Mesendoderm (in vitro differentiated cells): ENCODE measurements around the gene MRLN.

Source experiments
- DNase-seq: peaks from one replicate; pipeline ENCODE4 v3.0.0; 2013
- H2AK5ac ChIP-seq: 2 replicates; pipeline ENCODE4 v1.6.1; 2013; ENCODE audit warnings: low read length, inconsistent platforms
- H2BK120ac ChIP-seq: 2 replicates; pipeline ENCODE4 v1.6.1; 2013; ENCODE audit warnings: low read depth, mild to moderate bottlenecking, low read length, moderate library complexity, mixed read lengths
- H2BK15ac ChIP-seq: replicated peaks from 2 replicates; pipeline ENCODE4 v1.6.1; 2013; ENCODE audit warnings: low read depth, mild to moderate bottlenecking, moderate library complexity
- H2BK5ac ChIP-seq: 2 replicates; pipeline ENCODE4 v1.6.1; 2013; ENCODE audit warnings: low read length, inconsistent platforms
- H3K18ac ChIP-seq: 2 replicates; pipeline ENCODE4 v1.6.1; 2013; ENCODE audit warnings: mild to moderate bottlenecking, low read length, mixed read lengths
- H3K23ac ChIP-seq: one replicate; pipeline ENCODE4 v1.6.1; 2013; ENCODE audit warnings: low read length
- H3K27ac ChIP-seq: 2 replicates; pipeline ENCODE4 v1.5.1; 2013; ENCODE audit warnings: low read depth, mild to moderate bottlenecking, inconsistent platforms, low read length, moderate library complexity
- H3K27me3 ChIP-seq: 2 replicates; pipeline ENCODE4 v1.6.1; 2013; ENCODE audit warnings: low read length, control low read depth, mild to moderate bottlenecking, inconsistent platforms; ENCODE audit not compliant: insufficient read depth, poor library complexity
- H3K36me3 ChIP-seq: 2 replicates; pipeline ENCODE4 v1.6.1; 2013; ENCODE audit warnings: low read length, inconsistent platforms; ENCODE audit not compliant: control insufficient read depth, insufficient read depth
- H3K4ac ChIP-seq: one replicate; pipeline ENCODE4 v1.6.1; 2013; ENCODE audit warnings: low read depth, mild to moderate bottlenecking, low read length, moderate library complexity
- H3K4me1 ChIP-seq: 2 replicates; pipeline ENCODE4 v1.6.1; 2013; ENCODE audit warnings: low read depth, low read length, inconsistent platforms; ENCODE audit not compliant: control insufficient read depth
- H3K4me2 ChIP-seq: 2 replicates; pipeline ENCODE4 v1.6.1; 2013; ENCODE audit warnings: low read length
- H3K4me3 ChIP-seq: 2 replicates; pipeline ENCODE4 v1.5.1; 2013; ENCODE audit warnings: mild to moderate bottlenecking, low read length
- H3K56ac ChIP-seq: one replicate; pipeline ENCODE4 v1.6.1; 2013; ENCODE audit warnings: low read length
- H3K79me1 ChIP-seq: 2 replicates; pipeline ENCODE4 v1.6.1; 2013; ENCODE audit warnings: low read length, inconsistent platforms
- H3K79me2 ChIP-seq: 2 replicates; pipeline ENCODE4 v1.6.1; 2013; ENCODE audit warnings: mild to moderate bottlenecking, low read length; ENCODE audit not compliant: control insufficient read depth, insufficient read depth
- H3K9ac ChIP-seq: 2 replicates; pipeline ENCODE4 v1.6.1; 2013; ENCODE audit warnings: low read length, inconsistent platforms
- H4K5ac ChIP-seq: one replicate; pipeline ENCODE4 v1.6.1; 2013; ENCODE audit warnings: low read length
- H4K8ac ChIP-seq: one replicate; pipeline ENCODE4 v1.6.1; 2013; ENCODE audit warnings: low read depth, mild to moderate bottlenecking, control low read depth, low read length, moderate library complexity
- WGBS: extraction: QIAGEN DNeasy Blood & Tissue Kit; methylation state at CpG from one replicate; pipeline ENCODE4 v1.1.7; 2013; ENCODE audit warnings: low lambda C conversion rate, missing lambda C conversion rate; ENCODE audit not compliant: insufficient coverage; ENCODE audit errors: extremely low coverage; 5-methylcytosine and 5-hydroxymethylcytosine counted together

The MRLN gene

DNA sequence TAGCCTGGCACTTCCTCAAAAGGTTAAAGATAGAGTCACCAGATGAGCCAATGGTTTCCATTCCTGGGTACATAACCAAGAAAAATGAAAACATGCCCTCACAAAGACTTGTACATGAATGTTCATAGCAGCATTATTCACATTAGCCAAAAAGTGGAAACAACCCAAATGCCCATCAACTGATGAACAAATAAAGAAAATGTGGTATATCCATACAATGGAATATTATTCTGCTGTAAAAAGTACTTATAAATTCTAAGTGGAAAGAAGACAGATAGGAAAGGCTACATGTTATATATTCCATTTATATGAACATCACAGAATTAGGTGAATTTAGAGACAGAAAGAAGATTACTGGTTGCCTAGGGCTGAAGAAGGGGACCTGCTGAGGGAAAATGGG lies 32.9 kb downstream of the MRLN start:
- H4K8ac ChIP-seq: no peak overlapping the region
- H2AK5ac ChIP-seq: no peak overlapping the region
- H3K27me3 ChIP-seq: no peaks in the 10 kb centered on the region
- H3K27ac ChIP-seq: no peak overlapping the region
- no peak for DNase-seq
- no peak overlapping the region for H3K18ac ChIP-seq
- H3K79me1 ChIP-seq: no peaks in the 10 kb centered on the region
- no peak overlapping the region for H3K56ac ChIP-seq
- H4K5ac ChIP-seq: no peak overlapping the region
- H3K4me1 ChIP-seq: no peaks in the 10 kb centered on the region
- no peaks in the 10 kb centered on the region for H3K79me2 ChIP-seq
- H3K23ac ChIP-seq: no peak overlapping the region
- no peak overlapping the region for H3K4me3 ChIP-seq
- no peak overlapping the region for H2BK5ac ChIP-seq
- H3K36me3 ChIP-seq: no peaks in the 10 kb centered on the region
- H3K4ac ChIP-seq: no peak overlapping the region
- no peak overlapping the region for H3K4me2 ChIP-seq
- no peak overlapping the region for H2BK15ac ChIP-seq
- no peak overlapping the region for H2BK120ac ChIP-seq
- no peak overlapping the region for H3K9ac ChIP-seq

DNA sequence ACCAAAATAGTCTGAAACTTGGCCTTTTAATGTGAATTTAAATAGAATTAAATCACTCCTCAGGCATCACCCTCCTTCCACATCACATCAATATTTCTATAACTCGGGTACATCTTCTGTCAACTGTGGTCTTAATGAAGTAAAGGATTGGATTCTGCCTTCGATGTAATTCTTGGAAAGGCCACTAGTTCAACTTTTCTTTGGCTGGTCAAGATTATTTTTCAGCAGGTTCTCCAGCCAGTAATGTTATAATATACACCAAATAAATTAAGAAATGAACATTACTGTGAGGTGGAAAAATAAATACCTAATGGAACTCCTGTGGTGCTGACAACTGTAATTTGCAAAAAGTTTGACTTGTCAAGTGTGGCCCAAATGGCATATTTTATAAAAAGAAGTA lies 33.9 kb downstream of the MRLN start:
- no peak overlapping the region for H2BK120ac ChIP-seq
- H3K27ac ChIP-seq: no peak overlapping the region
- no peak overlapping the region for H2BK15ac ChIP-seq
- DNase-seq: no peak
- WGBS: no CpG with 5 or more reads among the region's 2 CpGs
- H3K4me3 ChIP-seq: no peak overlapping the region
- H3K23ac ChIP-seq: no peak overlapping the region
- H3K56ac ChIP-seq: no peak overlapping the region
- no peak overlapping the region for H3K9ac ChIP-seq
- H3K79me2 ChIP-seq: no peaks in the 10 kb centered on the region
- no peak overlapping the region for H3K4ac ChIP-seq
- no peak overlapping the region for H2AK5ac ChIP-seq
- no peaks in the 10 kb centered on the region for H3K4me1 ChIP-seq
- H4K8ac ChIP-seq: no peak overlapping the region
- H4K5ac ChIP-seq: no peak overlapping the region
- no peaks in the 10 kb centered on the region for H3K79me1 ChIP-seq
- H3K27me3 ChIP-seq: no peaks in the 10 kb centered on the region
- no peak overlapping the region for H3K18ac ChIP-seq
- no peak overlapping the region for H2BK5ac ChIP-seq
- no peaks in the 10 kb centered on the region for H3K36me3 ChIP-seq
- no peak overlapping the region for H3K4me2 ChIP-seq

DNA sequence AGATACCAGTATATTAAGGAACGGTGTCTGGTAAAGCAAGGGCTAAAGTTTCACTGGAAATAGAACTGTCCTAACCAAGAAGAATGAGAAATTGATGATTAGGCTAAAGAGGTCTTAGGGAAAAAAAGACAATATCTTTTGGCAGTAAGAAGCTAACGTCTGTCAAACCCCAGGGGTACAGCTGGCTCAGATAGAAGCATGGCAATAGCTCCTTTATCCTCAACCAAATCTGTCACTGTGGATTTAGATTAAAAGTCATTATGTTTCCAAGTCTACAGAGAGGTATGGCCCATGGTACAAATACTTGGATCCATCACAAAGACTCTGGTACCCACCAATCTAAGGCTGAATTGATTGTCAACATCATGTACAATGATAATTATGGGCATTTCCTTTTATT lies 35.0 kb downstream of the MRLN start:
- no peak overlapping the region for H4K5ac ChIP-seq
- H2AK5ac ChIP-seq: no peak overlapping the region
- no peak overlapping the region for H2BK120ac ChIP-seq
- H3K27ac ChIP-seq: no peak overlapping the region
- DNase-seq: no peak
- no peak overlapping the region for H3K4me3 ChIP-seq
- H3K4me2 ChIP-seq: no peak overlapping the region
- no peaks in the 10 kb centered on the region for H3K36me3 ChIP-seq
- H3K9ac ChIP-seq: no peak overlapping the region
- no peaks in the 10 kb centered on the region for H3K79me1 ChIP-seq
- no peaks in the 10 kb centered on the region for H3K79me2 ChIP-seq
- no peak overlapping the region for H3K4ac ChIP-seq
- H3K56ac ChIP-seq: no peak overlapping the region
- no peak overlapping the region for H4K8ac ChIP-seq
- no peaks in the 10 kb centered on the region for H3K4me1 ChIP-seq
- H2BK5ac ChIP-seq: no peak overlapping the region
- H3K18ac ChIP-seq: no peak overlapping the region
- no peak overlapping the region for H3K23ac ChIP-seq
- no CpG with 5 or more reads among the region's 2 CpGs for WGBS
- H3K27me3 ChIP-seq: no peaks in the 10 kb centered on the region
- H2BK15ac ChIP-seq: no peak overlapping the region

DNA sequence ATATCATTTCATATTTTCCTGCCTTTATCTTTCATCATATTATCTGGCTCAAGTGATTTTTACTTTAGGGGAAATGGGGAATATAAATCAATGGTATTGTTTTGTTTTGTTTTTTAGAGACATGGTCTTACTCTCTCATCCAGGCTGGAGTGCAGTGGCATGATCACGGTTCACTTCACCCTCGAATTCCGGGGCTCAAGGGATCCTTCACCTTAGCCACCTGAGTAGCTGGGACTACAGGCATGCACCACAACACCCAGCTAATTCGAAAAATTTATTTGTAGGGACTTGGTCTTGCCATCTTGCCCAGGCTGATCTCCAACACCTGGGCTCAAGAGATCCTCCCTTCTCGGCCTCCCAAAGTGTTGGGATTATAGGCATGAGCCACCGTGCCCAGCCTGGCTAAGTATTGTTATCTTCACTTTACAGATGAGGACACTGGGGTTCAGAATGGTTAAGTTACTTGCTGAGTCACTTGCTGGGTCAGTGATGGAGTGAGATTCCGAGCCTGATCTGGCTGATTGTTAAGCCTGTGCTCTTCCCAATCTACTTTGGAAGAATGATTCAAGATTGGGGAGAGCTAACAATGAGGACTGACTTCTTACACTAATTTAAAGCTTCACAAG lies 39.9 kb downstream of the MRLN start:
- H3K79me1 ChIP-seq: no peaks in the 10 kb centered on the region
- H4K8ac ChIP-seq: no peak overlapping the region
- no peak overlapping the region for H3K18ac ChIP-seq
- H2BK5ac ChIP-seq: no peak overlapping the region
- no peak overlapping the region for H3K27ac ChIP-seq
- peak; percentile 43 for DNase-seq
- no peak overlapping the region for H2AK5ac ChIP-seq
- WGBS: no CpG with 5 or more reads among the region's 7 CpGs
- H2BK120ac ChIP-seq: no peak overlapping the region
- H3K79me2 ChIP-seq: no peaks in the 10 kb centered on the region
- no peak overlapping the region for H3K4me3 ChIP-seq
- no peaks in the 10 kb centered on the region for H3K36me3 ChIP-seq
- no peaks in the 10 kb centered on the region for H3K4me1 ChIP-seq
- H3K4ac ChIP-seq: no peak overlapping the region
- H3K56ac ChIP-seq: no peak overlapping the region
- no peak overlapping the region for H3K9ac ChIP-seq
- no peak overlapping the region for H2BK15ac ChIP-seq
- H3K27me3 ChIP-seq: peaks cover under 1% of the 10 kb centered on the region
- H3K23ac ChIP-seq: no peak overlapping the region
- H3K4me2 ChIP-seq: no peak overlapping the region
- H4K5ac ChIP-seq: no peak overlapping the region

DNA sequence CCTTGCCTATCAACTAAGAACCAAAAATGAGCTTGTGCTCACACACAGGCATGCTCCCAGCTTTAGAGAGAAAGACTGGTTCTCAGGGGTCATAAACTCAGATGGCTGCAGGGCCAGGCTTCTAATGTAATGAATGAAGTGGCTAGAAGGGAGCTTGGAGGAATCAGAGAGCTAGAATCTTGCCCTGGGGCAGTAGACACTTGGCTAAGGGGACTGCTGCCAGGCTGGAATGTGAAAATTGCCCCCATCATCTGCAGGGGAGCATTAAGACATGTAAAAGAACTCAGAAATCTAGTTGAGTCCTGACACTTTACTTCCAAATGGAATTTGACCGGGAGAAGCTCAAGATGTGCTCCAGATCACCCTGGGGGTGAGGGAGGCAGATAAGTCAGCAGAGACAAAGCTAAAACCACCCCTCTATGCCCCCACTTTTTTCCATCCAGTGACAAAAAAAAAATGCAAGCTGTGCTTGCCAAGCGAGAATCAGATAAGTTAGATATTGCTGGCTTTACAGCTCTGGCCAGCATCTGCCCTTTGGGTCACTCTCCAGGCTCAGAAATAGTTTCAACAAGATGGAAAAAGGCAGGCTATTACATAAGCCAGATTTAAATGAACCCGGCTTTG lies 41.3 kb downstream of the MRLN start:
- H2BK15ac ChIP-seq: no peak overlapping the region
- H3K4me1 ChIP-seq: no peaks in the 10 kb centered on the region
- H4K8ac ChIP-seq: no peak overlapping the region
- H3K23ac ChIP-seq: no peak overlapping the region
- H3K9ac ChIP-seq: no peak overlapping the region
- H3K79me1 ChIP-seq: no peaks in the 10 kb centered on the region
- no peak overlapping the region for H2BK5ac ChIP-seq
- peaks cover 2% of the 10 kb centered on the region for H3K27me3 ChIP-seq
- H3K18ac ChIP-seq: no peak overlapping the region
- H3K79me2 ChIP-seq: no peaks in the 10 kb centered on the region
- H4K5ac ChIP-seq: no peak overlapping the region
- H2BK120ac ChIP-seq: no peak overlapping the region
- no peak overlapping the region for H3K4ac ChIP-seq
- H3K4me3 ChIP-seq: no peak overlapping the region
- peak; percentile 29 for DNase-seq
- H3K27ac ChIP-seq: no peak overlapping the region
- no CpG with 5 or more reads among the region's 3 CpGs for WGBS
- H3K4me2 ChIP-seq: no peak overlapping the region
- H2AK5ac ChIP-seq: no peak overlapping the region
- H3K36me3 ChIP-seq: no peaks in the 10 kb centered on the region
- no peak overlapping the region for H3K56ac ChIP-seq
